DOHH2 (cell line): ENCODE measurements around the gene PCDHGA7.

ENCODE experiments used
- H3F3A ChIP-seq: fragments of 200-600 bp; sonication (generic), shearing (Covaris generic); 2 replicates; pipeline ENCODE4 v1.6.0; 2016; ENCODE audit warnings: antibody characterized with exemption, mild to moderate bottlenecking; ENCODE audit not compliant: control insufficient read depth, insufficient read depth
- H3K27ac ChIP-seq: fragments of 200-600 bp; sonication (generic); 2 replicates; pipeline ENCODE4 v1.5.1; 2014; ENCODE audit warnings: low read depth, mild to moderate bottlenecking, low read length, moderate library complexity
- H3K27me3 ChIP-seq: fragments of 200-600 bp; sonication (generic); 2 replicates; pipeline ENCODE4 v1.6.1; 2014; ENCODE audit warnings: mild to moderate bottlenecking, low read length, mixed read lengths; ENCODE audit not compliant: control insufficient read depth
- H3K36me3 ChIP-seq: fragments of 200-600 bp; sonication (generic); 2 replicates; pipeline ENCODE4 v1.6.1; 2014; ENCODE audit warnings: mild to moderate bottlenecking, low read length, moderate library complexity, mixed read lengths; ENCODE audit not compliant: control insufficient read depth
- H3K4me1 ChIP-seq: fragments of 200-600 bp; sonication (generic); 2 replicates; pipeline ENCODE4 v1.6.1; 2014; ENCODE audit warnings: mild to moderate bottlenecking, low read length, mixed read lengths; ENCODE audit not compliant: control insufficient read depth
- H3K4me2 ChIP-seq: fragments of 200-600 bp; sonication (generic); 2 replicates; pipeline ENCODE4 v1.6.0; 2014; ENCODE audit warnings: mild to moderate bottlenecking, low read length, moderate library complexity
- H3K4me3 ChIP-seq: fragments of 200-600 bp; sonication (generic); 2 replicates; pipeline ENCODE4 v1.5.1; 2014; ENCODE audit warnings: mild to moderate bottlenecking, low read length, mixed read lengths
- H3K79me2 ChIP-seq: fragments of 200-600 bp; sonication (generic); 2 replicates; pipeline ENCODE4 v1.6.1; 2014; ENCODE audit warnings: mild to moderate bottlenecking, low read length, mixed read lengths; ENCODE audit not compliant: control insufficient read depth
- H3K9me2 ChIP-seq: fragments of 200-600 bp; sonication (generic); replicated peaks from 2 replicates; pipeline ENCODE4 v1.6.1; 2014; ENCODE audit warnings: mild to moderate bottlenecking, low read length, mixed read lengths; ENCODE audit not compliant: control insufficient read depth
- H3K9me3 ChIP-seq: fragments of 200-600 bp; sonication (generic); 2 replicates; pipeline ENCODE4 v1.6.1; 2014; ENCODE audit warnings: antibody characterized with exemption, low read length, mixed read lengths; ENCODE audit not compliant: control insufficient read depth, insufficient read depth
- H4K20me1 ChIP-seq: fragments of 200-600 bp; sonication (generic); 2 replicates; pipeline ENCODE4 v1.6.0; 2014; ENCODE audit warnings: low read depth, mild to moderate bottlenecking, antibody characterized with exemption, low read length, moderate library complexity; ENCODE audit not compliant: control insufficient read depth, insufficient read depth
- EZH2phosphoT487 ChIP-seq: fragments of 200-600 bp; sonication (generic); IDR thresholded peaks from 2 replicates; pipeline ENCODE4 v1.6.1; 2017; ENCODE audit warnings: borderline replicate concordance, mild to moderate bottlenecking, antibody characterized with exemption, low read length, moderate library complexity, mixed read lengths
- TF ChIP-seq, protein P1 (sequence below): fragments of 200-600 bp; sonication (generic); IDR thresholded peaks from one replicate; pipeline ENCODE4 v1.5.1; 2014; ENCODE audit warnings: antibody characterized with exemption, mild to moderate bottlenecking, low read depth, low read length; ENCODE audit not compliant: poor library complexity, severe bottlenecking

PCDHGA7 gene

DNA sequence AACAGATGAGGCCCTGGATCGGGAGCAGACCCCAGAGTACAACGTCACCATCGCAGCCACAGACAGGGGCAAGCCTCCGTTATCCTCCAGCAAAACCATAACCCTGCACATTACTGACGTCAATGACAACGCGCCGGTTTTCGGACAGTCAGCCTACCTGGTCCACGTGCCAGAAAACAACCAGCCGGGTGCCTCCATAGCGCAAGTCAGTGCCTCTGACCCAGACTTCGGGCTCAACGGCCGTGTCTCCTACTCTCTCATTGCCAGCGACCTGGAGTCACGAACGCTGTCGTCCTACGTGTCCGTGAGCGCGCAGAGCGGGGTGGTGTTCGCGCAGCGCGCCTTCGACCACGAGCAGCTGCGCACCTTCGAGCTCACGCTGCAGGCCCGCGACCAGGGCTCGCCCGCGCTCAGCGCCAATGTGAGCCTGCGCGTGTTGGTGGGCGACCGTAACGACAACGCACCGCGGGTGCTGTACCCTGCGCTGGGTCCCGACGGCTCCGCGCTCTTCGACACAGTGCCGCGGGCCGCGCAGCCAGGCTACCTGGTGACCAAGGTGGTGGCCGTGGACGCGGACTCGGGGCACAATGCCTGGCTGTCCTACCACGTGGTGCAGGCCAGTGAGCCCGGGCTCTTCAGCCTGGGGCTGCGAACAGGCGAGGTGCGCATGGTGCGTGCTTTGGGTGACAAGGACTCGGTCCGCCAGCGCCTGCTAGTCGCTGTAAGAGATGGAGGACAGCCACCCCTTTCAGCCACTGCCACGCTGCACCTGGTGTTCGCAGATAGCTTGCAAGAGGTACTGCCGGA lies 36.7 kb downstream of the PCDHGA7 start:
- no peaks in the 10 kb centered on the region for H3K27me3 ChIP-seq
- no peaks in the 10 kb centered on the region for H3F3A ChIP-seq
- no peaks in the 10 kb centered on the region for H3K79me2 ChIP-seq
- H3K4me1 ChIP-seq: 0 out of 2 replicates have a peak, but pooled peaks cover 3% of the 10 kb centered on the region
- no peaks in the 10 kb centered on the region for H3K9me2 ChIP-seq
- no peak overlapping the region for H3K27ac ChIP-seq
- H4K20me1 ChIP-seq: no peaks in the 10 kb centered on the region
- no peak overlapping the region for H3K4me2 ChIP-seq
- peaks cover 45% of the 10 kb centered on the region; the same call in 1 of the 2 replicates for H3K9me3 ChIP-seq
- H3K4me3 ChIP-seq: no peak overlapping the region
- H3K36me3 ChIP-seq: peaks cover 5% of the 10 kb centered on the region; the same call in 1 of the 2 replicates
- no peak for TF ChIP-seq EZH2phosphoT487
- TF ChIP-seq, protein P1, sequence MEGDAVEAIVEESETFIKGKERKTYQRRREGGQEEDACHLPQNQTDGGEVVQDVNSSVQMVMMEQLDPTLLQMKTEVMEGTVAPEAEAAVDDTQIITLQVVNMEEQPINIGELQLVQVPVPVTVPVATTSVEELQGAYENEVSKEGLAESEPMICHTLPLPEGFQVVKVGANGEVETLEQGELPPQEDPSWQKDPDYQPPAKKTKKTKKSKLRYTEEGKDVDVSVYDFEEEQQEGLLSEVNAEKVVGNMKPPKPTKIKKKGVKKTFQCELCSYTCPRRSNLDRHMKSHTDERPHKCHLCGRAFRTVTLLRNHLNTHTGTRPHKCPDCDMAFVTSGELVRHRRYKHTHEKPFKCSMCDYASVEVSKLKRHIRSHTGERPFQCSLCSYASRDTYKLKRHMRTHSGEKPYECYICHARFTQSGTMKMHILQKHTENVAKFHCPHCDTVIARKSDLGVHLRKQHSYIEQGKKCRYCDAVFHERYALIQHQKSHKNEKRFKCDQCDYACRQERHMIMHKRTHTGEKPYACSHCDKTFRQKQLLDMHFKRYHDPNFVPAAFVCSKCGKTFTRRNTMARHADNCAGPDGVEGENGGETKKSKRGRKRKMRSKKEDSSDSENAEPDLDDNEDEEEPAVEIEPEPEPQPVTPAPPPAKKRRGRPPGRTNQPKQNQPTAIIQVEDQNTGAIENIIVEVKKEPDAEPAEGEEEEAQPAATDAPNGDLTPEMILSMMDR: no peak

DNA sequence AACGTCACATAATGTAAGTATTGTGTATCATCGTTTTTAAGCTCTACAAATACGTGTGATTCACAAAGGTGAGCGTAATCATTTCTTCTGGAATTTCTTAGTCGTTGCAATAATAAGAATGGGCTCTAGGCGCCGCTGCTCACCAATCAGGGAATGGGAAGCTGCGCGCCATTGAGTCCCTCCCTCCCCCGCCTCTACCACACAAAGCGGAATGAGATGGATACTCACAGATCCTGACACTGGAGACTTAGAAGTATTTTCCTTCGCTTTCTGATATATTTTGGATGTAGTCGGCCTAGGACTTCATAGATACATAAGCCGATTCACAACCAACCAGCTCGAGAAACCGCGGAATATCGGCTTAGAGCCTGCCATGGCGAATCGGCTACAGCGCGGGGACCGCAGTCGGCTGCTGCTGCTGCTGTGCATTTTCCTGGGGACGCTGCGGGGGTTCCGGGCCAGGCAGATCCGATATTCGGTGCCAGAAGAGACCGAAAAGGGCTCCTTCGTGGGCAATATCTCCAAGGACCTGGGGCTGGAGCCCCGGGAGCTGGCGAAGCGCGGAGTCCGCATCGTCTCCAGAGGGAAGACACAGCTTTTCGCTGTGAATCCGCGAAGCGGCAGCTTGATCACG lies 38.4 kb downstream of the PCDHGA7 start, which contains the start of gene PCDHGA11:
PCDHGA11 (plus strand) TSS at position 197 of the 634 bp plus-strand sequence; CDS start at position 374, 177 bp downstream.
- TF ChIP-seq, protein P1: peak; percentile 68
- no peak for TF ChIP-seq EZH2phosphoT487
- Histone ChIP-seq H4K20me1 (no peaks in the 10 kb centered on the region), H3K27ac (no peak within 1 kb of the TSS), H3K9me3 (peaks cover 43% of the 10 kb centered on the region; the same call in 1 of the 2 replicates), H3K27me3 (no peaks in the 10 kb centered on the region), H3K4me1 (0 out of 2 replicates have a peak, but pooled peaks cover 3% of the 10 kb centered on the region), H3K4me2 (peak within 1 kb of the TSS; percentile 58), H3F3A (no peaks in the 10 kb centered on the region; the same call in 1 of the 2 replicates), H3K36me3 (peaks cover 4% of the 10 kb centered on the region; the same call in 1 of the 2 replicates), H3K9me2 (no peaks in the 10 kb centered on the region), H3K79me2 (no peaks in the 10 kb centered on the region), H3K4me3 (peak within 1 kb of the TSS; percentile 64)

DNA sequence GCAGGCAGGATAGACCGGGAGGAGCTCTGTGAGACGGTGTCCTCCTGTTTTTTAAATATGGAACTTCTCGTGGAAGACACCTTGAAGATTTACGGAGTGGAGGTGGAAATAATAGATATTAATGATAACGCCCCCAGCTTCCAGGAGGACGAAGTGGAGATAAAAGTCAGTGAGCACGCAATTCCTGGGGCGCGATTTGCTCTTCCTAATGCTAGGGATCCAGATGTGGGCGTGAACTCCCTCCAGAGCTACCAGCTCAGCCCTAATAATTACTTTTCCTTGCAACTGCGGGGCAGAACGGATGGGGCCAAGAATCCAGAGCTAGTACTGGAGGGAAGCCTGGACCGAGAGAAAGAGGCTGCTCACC lies 38.9 kb downstream of the PCDHGA7 start:
- H3K27ac ChIP-seq: no peak overlapping the region
- H3K9me3 ChIP-seq: peaks cover 43% of the 10 kb centered on the region; the same call in 1 of the 2 replicates
- no peaks in the 10 kb centered on the region for H3K27me3 ChIP-seq
- H3K4me3 ChIP-seq: peak overlapping the region; percentile 64
- H3K4me1 ChIP-seq: 0 out of 2 replicates have a peak, but pooled peaks cover 3% of the 10 kb centered on the region
- H3F3A ChIP-seq: no peaks in the 10 kb centered on the region; the same call in 1 of the 2 replicates
- no peaks in the 10 kb centered on the region for H3K9me2 ChIP-seq
- no peaks in the 10 kb centered on the region for H4K20me1 ChIP-seq
- peak overlapping the region; percentile 58 for H3K4me2 ChIP-seq
- H3K36me3 ChIP-seq: peaks cover 4% of the 10 kb centered on the region; the same call in 1 of the 2 replicates
- TF ChIP-seq, protein P1: no peak
- H3K79me2 ChIP-seq: no peaks in the 10 kb centered on the region
